Mucosa of descending colon (tissue), 3 donors: ENCODE measurements around the gene PFKL. TPM values are rescaled to one million over a fixed set of nuclear protein-coding genes. Genes with fewer than 3 reads are reported as not detected.

ENCODE experiments used
- ATAC-seq: fragments of 200-7000 bp; cut with Tn5 transposase; one replicate; pipeline ENCODE4 v1.9.1; 2020; ENCODE audit warnings: mild to moderate bottlenecking, moderate library complexity
- DNase-seq, 3 donors: peaks; one replicate each; pipeline ENCODE4 v3.0.0-alpha.2; 2020
- H3K36me3 ChIP-seq: fragments of 200-600 bp; one replicate; pipeline ENCODE4 v1.8.0; 2021; ENCODE audit warnings: low read depth, mild to moderate bottlenecking
- H3K4me1 ChIP-seq: fragments of 200-600 bp; one replicate; pipeline ENCODE4 v1.8.0; 2021; ENCODE audit warnings: low read depth, mild to moderate bottlenecking
- H3K4me3 ChIP-seq: fragments of 200-600 bp; one replicate; pipeline ENCODE4 v1.8.0; 2021; ENCODE audit warnings: mild to moderate bottlenecking
- H3K9me3 ChIP-seq: fragments of 200-600 bp; one replicate; pipeline ENCODE4 v1.8.0; 2021; ENCODE audit warnings: mild to moderate bottlenecking
- CTCF ChIP-seq: fragments of 200-600 bp; IDR thresholded peaks from one replicate; pipeline ENCODE4 v1.8.0; 2022; ENCODE audit warnings: antibody characterized with exemption, mild to moderate bottlenecking
- intact Hi-C, 2 donors: fragments of 100-400 bp; cut with DNase I in 1 of 2; cut with micrococcal nuclease in 1 of 2; formaldehyde crosslinking; loops; one replicate each; pipeline versions ENCODE4 v1.11.0 to v1.11.1; 2022; cut with DNase I, micrococcal nuclease
- total RNA-seq, 3 donors: library from RNA; stranded (reverse); fragmentation: NEBNext Ultra II Directional in 2 of 3; extraction: Animal tissue kit (Norgen Biotek cat#: 25700) in 2 of 3; gene quantifications; one replicate each; pipeline versions ENCODE4 v1.2.1 to v1.2.4, GENCODE V29; 2021 to 2023
- donor health status: DM: no; HTN: no; CAD: no; lungs with moderate emphysema.
- donor health status: DM: no; HTN: no; CAD: no.
- donor health status: DM: no; HTN: yes; CAD: no.

PFKL gene
- total RNA-seq, 3 donors from 2014 or later: 150 to 299 (median 237) TPM

- DNase-seq (no peak), ATAC-seq (no peak)
- Histone ChIP-seq H3K9me3 (no peaks in the 10 kb centered on the region), H3K36me3 (peaks cover 8% of the 10 kb centered on the region), H3K4me1 (no peaks in the 10 kb centered on the region), H3K4me3 (no peak overlapping the region)
- intact Hi-C loops: no loop called here
- TF ChIP-seq CTCF: no peak
Observed at GRCh38 chr21:44312716-44313115, 12.9 kb downstream of the PFKL start.

GRCh38 chr21:44313451-44313850 lies 13.6 kb downstream of the PFKL start:
- no peak for ATAC-seq
- no peak for DNase-seq
- TF ChIP-seq CTCF: no peak
- H3K4me1 ChIP-seq: no peaks in the 10 kb centered on the region
- intact Hi-C loops: no loop called here
- H3K4me3 ChIP-seq: no peak overlapping the region
- peaks cover 8% of the 10 kb centered on the region for H3K36me3 ChIP-seq
- no peaks in the 10 kb centered on the region for H3K9me3 ChIP-seq

GRCh38 chr21:44314128-44314527 lies 14.3 kb downstream of the PFKL start:
- Histone ChIP-seq H3K36me3 (peaks cover 8% of the 10 kb centered on the region), H3K4me3 (no peak overlapping the region), H3K9me3 (no peaks in the 10 kb centered on the region), H3K4me1 (no peaks in the 10 kb centered on the region)
- no peak for TF ChIP-seq CTCF
- intact Hi-C loops: no loop called here
- ATAC-seq (no peak), DNase-seq (no peak)

GRCh38 chr21:44314561-44314960 lies 14.7 kb downstream of the PFKL start:
- Histone ChIP-seq H3K9me3 (no peaks in the 10 kb centered on the region), H3K4me3 (no peak overlapping the region), H3K36me3 (peaks cover 8% of the 10 kb centered on the region), H3K4me1 (no peaks in the 10 kb centered on the region)
- intact Hi-C loops: no loop called here
- no peak for TF ChIP-seq CTCF
- no peak for ATAC-seq
- DNase-seq: no peak

GRCh38 chr21:44315691-44316203 lies 15.9 kb downstream of the PFKL start:
- ATAC-seq (no peak), DNase-seq (no peak)
- no peak for TF ChIP-seq CTCF
- no peaks in the 10 kb centered on the region for H3K9me3 ChIP-seq
- no peaks in the 10 kb centered on the region for H3K4me1 ChIP-seq
- intact Hi-C loops: no loop called here
- H3K36me3 ChIP-seq: peaks cover 8% of the 10 kb centered on the region
- no peak overlapping the region for H3K4me3 ChIP-seq

GRCh38 chr21:44316277-44316900 lies 16.5 kb downstream of the PFKL start:
- no peak for TF ChIP-seq CTCF
- Histone ChIP-seq H3K4me1 (no peaks in the 10 kb centered on the region), H3K4me3 (no peak overlapping the region), H3K9me3 (no peaks in the 10 kb centered on the region), H3K36me3 (peaks cover 8% of the 10 kb centered on the region)
- DNase-seq (no peak), ATAC-seq (no peak)
- intact Hi-C loops: no loop called here
